GM18907 (cell line): ENCODE data around the gene LMNTD1.
"Not testable (repeated sequence)": the region's sequence is repeated elsewhere in the genome, so short reads cannot be mapped to it uniquely, and the experiment has no call there.

Experiments
- ATAC-seq: cut with Tn5 transposase; IDR thresholded peaks from one replicate; pipeline ENCODE4 v1.9.1; 2021; ENCODE audit warnings: mild to moderate bottlenecking, moderate library complexity; ENCODE audit not compliant: unreplicated experiment

Gene LMNTD1

GRCh38 chr12:25493682-25494081 lies 59.4 kb downstream of the LMNTD1 start:
- no peak for ATAC-seq

GRCh38 chr12:25491396-25492325 lies 61.4 kb downstream of the LMNTD1 start:
- no peak for ATAC-seq

GRCh38 chr12:25488956-25489870 lies 63.9 kb downstream of the LMNTD1 start:
- not testable (repeated sequence) for ATAC-seq

GRCh38 chr12:25482625-25483024 lies 70.5 kb downstream of the LMNTD1 start:
- ATAC-seq, result no peak

- ATAC-seq, result no peak
These were observed 72.9 kb downstream of the LMNTD1 start for GRCh38 chr12:25480145-25480544.

GRCh38 chr12:25477217-25477616 lies 75.9 kb downstream of the LMNTD1 start:
- no peak for ATAC-seq

- ATAC-seq, result no peak
These were observed 80.6 kb downstream of the LMNTD1 start for GRCh38 chr12:25472453-25472852.

GRCh38 chr12:25469861-25470260 lies 83.2 kb downstream of the LMNTD1 start:
- no peak for ATAC-seq

- ATAC-seq, result no peak
These were observed 83.7 kb downstream of the LMNTD1 start for GRCh38 chr12:25469368-25469767.

GRCh38 chr12:25463521-25463920 lies 89.6 kb downstream of the LMNTD1 start:
- no peak for ATAC-seq

GRCh38 chr12:25463005-25463404 lies 90.1 kb downstream of the LMNTD1 start:
- ATAC-seq, result no peak

GRCh38 chr12:25459541-25459951 lies 93.5 kb downstream of the LMNTD1 start:
- ATAC-seq, result peak; percentile 80

- ATAC-seq, result no peak
These were observed 95.0 kb downstream of the LMNTD1 start for GRCh38 chr12:25458047-25458552.

GRCh38 chr12:25456474-25456873 lies 96.6 kb downstream of the LMNTD1 start:
- ATAC-seq, result no peak

- no peak for ATAC-seq
These were observed 97.4 kb downstream of the LMNTD1 start for GRCh38 chr12:25455696-25456095.

- ATAC-seq, result no peak
These were observed 104.1 kb downstream of the LMNTD1 start for GRCh38 chr12:25449007-25449406.

GRCh38 chr12:25447046-25447445 lies 106.0 kb downstream of the LMNTD1 start:
- no peak for ATAC-seq

GRCh38 chr12:25438638-25439037 lies 114.4 kb downstream of the LMNTD1 start:
- no peak for ATAC-seq

- ATAC-seq, result peak; percentile 68
These were observed 116.7 kb downstream of the LMNTD1 start for GRCh38 chr12:25436206-25437030.

GRCh38 chr12:25435431-25435830 lies 117.7 kb downstream of the LMNTD1 start:
- ATAC-seq, result no peak
